RWPE1 (cell line): ENCODE data around the gene LONP2.

Experiments used
- CTCF ChIA-PET: fragments of 350-600 bp; sonication (Branson Sonifier 250); formaldehyde crosslinking; extraction: SDS; loops from one replicate; lab custom pipeline; 2021; lab: Yijun Ruan, JAX
- POLR2A ChIA-PET: fragments of 400-600 bp; formaldehyde crosslinking; extraction: SDS; loops from one replicate; lab custom pipeline; 2020; ENCODE audit warnings: antibody characterized with exemption; ENCODE audit not compliant: low non-redundant PET; lab: Yijun Ruan, JAX
- DNase-seq: peaks from one replicate; pipeline ENCODE4 v3.0.0; 2012; ENCODE audit warnings: low spot score
- H3K27ac ChIP-seq: fragments of 450-650 bp; 2 replicates; pipeline ENCODE4 v1.5.1; 2017
- CTCF ChIP-seq: fragments of 450-650 bp; conservative IDR thresholded peaks from 2 replicates; pipeline ENCODE4 v1.5.1; 2017; ENCODE audit warnings: low read depth, mild to moderate bottlenecking

The LONP2 gene

GRCh38 chr16:48269011-48269410 is 24.9 kb downstream of the LONP2 start:
- H3K27ac ChIP-seq, result no peak overlapping the region
- TF ChIP-seq CTCF, result no peak
- DNase-seq, result no peak
- ChIA-PET CTCF (no interaction called here), POLR2A (no interaction called here)

- ChIA-PET CTCF (interaction anchor here (0.7 kb wide), 1 partner anchor 59 kb away, joined by 3 read pairs; no protein-coding TSS in a partner anchor), POLR2A (no interaction called here)
- no peak for DNase-seq
- H3K27ac ChIP-seq, result no peak overlapping the region
- no peak for TF ChIP-seq CTCF
These were observed 27.6 kb downstream of the LONP2 start for GRCh38 chr16:48271728-48272127.

- POLR2A ChIA-PET, result no interaction called here
- TF ChIP-seq CTCF, result no peak
These were observed 28.8 kb downstream of the LONP2 start for GRCh38 chr16:48272837-48273421.

GRCh38 chr16:48274476-48274875 is 30.4 kb downstream of the LONP2 start:
- DNase-seq, result no peak
- POLR2A ChIA-PET, result no interaction called here
- TF ChIP-seq CTCF, result no peak
- CTCF ChIA-PET, result interaction anchor here (0.7 kb wide), 1 partner anchor 39 kb away, joined by 3 read pairs; no protein-coding TSS in a partner anchor
- no peak overlapping the region for H3K27ac ChIP-seq

More at GRCh38 chr16:48272837-48273421, 28.8 kb downstream of the LONP2 start:
- CTCF ChIA-PET, result no interaction called here
- DNase-seq, result no peak
- no peak overlapping the region for H3K27ac ChIP-seq

- H3K27ac ChIP-seq, result no peak overlapping the region
- no peak for TF ChIP-seq CTCF
- DNase-seq, result no peak
- POLR2A ChIA-PET, result no interaction called here
- CTCF ChIA-PET, result no interaction called here
These were observed 32.0 kb downstream of the LONP2 start for GRCh38 chr16:48276102-48276501.

GRCh38 chr16:48277158-48277557 is 33.1 kb downstream of the LONP2 start:
- CTCF ChIA-PET, result no interaction called here
- TF ChIP-seq CTCF, result no peak
- POLR2A ChIA-PET, result no interaction called here
- no peak overlapping the region for H3K27ac ChIP-seq
- DNase-seq, result no peak
